Measurements from ENCODE around the gene SIRPA.

The SIRPA gene

GRCh38 chr20:1894951-1895673 is at the start of gene SIRPA:
Gene SIRPA, plus strand, starts transcription at chr20:1895407. Its CDS starts 41 bp downstream, at chr20:1895448.
- DNase-seq = no peak

- no peak for DNase-seq
Observed at GRCh38 chr20:1845701-1846100, 49.5 kb upstream of the SIRPA start.

- DNase-seq = no peak
Observed at GRCh38 chr20:1846341-1846740, 48.9 kb upstream of the SIRPA start.

- no peak for DNase-seq
Observed at GRCh38 chr20:1846876-1847275, 48.3 kb upstream of the SIRPA start.

- DNase-seq = no peak
Observed at GRCh38 chr20:1847780-1848179, 47.4 kb upstream of the SIRPA start.

- DNase-seq = no peak
Observed at GRCh38 chr20:1848373-1848772, 46.8 kb upstream of the SIRPA start.

- DNase-seq = no peak
Observed at GRCh38 chr20:1851396-1851795, 43.8 kb upstream of the SIRPA start.

GRCh38 chr20:1853473-1853872 is 41.7 kb upstream of the SIRPA start:
- no peak for DNase-seq

- no peak for DNase-seq
Observed at GRCh38 chr20:1854246-1854645, 41.0 kb upstream of the SIRPA start.

- DNase-seq = no peak
Observed at GRCh38 chr20:1855109-1855508, 40.1 kb upstream of the SIRPA start.

GRCh38 chr20:1855690-1856089 is 39.5 kb upstream of the SIRPA start:
- no peak for DNase-seq

- no peak for DNase-seq
Observed at GRCh38 chr20:1856424-1856823, 38.8 kb upstream of the SIRPA start.

- no peak for DNase-seq
Observed at GRCh38 chr20:1857466-1857865, 37.7 kb upstream of the SIRPA start.

GRCh38 chr20:1858871-1859270 is 36.3 kb upstream of the SIRPA start:
- no peak for DNase-seq

GRCh38 chr20:1860446-1860845 is 34.8 kb upstream of the SIRPA start:
- DNase-seq = no peak

- no peak for DNase-seq
Observed at GRCh38 chr20:1861347-1861976, 33.7 kb upstream of the SIRPA start.

GRCh38 chr20:1861996-1862662 is 33.1 kb upstream of the SIRPA start:
- DNase-seq = no peak

GRCh38 chr20:1862663-1863053 is 32.5 kb upstream of the SIRPA start:
- no peak for DNase-seq

- DNase-seq = no peak
Observed at GRCh38 chr20:1863296-1863695, 31.9 kb upstream of the SIRPA start.

- no peak for DNase-seq
Observed at GRCh38 chr20:1866834-1867233, 28.4 kb upstream of the SIRPA start.

- DNase-seq = no peak
Observed at GRCh38 chr20:1867495-1868260, 27.5 kb upstream of the SIRPA start.

GRCh38 chr20:1868856-1869255 is 26.4 kb upstream of the SIRPA start:
- DNase-seq = no peak

GRCh38 chr20:1870323-1870722 is 24.9 kb upstream of the SIRPA start:
- DNase-seq = no peak

All from NCI-H1436 treated with DMSO at 0.1 percent for 48 hours (cell line).